ENCODE results near the gene MAP3K7.

DNA sequence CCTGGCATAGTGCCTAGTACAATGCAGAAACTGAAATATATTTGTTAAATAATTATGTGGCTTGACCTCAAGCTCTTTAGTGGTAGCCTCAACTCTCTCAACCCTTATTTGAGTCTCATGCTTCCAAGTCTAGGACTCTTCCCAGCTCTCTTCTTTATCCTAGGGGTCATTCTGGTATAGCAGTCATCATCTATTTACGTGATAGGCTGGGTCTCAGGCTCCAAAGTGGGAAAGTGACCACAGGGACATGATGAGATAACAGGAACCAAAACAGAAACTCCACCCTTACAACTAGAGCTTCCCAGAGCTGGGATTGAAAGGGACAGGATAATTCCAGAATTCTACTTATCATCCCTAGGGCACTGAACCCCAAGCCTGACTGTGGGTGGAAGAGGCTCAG, 17.7 kb upstream of the MAP3K7 start:
- TF ChIP-seq, protein P1, sequence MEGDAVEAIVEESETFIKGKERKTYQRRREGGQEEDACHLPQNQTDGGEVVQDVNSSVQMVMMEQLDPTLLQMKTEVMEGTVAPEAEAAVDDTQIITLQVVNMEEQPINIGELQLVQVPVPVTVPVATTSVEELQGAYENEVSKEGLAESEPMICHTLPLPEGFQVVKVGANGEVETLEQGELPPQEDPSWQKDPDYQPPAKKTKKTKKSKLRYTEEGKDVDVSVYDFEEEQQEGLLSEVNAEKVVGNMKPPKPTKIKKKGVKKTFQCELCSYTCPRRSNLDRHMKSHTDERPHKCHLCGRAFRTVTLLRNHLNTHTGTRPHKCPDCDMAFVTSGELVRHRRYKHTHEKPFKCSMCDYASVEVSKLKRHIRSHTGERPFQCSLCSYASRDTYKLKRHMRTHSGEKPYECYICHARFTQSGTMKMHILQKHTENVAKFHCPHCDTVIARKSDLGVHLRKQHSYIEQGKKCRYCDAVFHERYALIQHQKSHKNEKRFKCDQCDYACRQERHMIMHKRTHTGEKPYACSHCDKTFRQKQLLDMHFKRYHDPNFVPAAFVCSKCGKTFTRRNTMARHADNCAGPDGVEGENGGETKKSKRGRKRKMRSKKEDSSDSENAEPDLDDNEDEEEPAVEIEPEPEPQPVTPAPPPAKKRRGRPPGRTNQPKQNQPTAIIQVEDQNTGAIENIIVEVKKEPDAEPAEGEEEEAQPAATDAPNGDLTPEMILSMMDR (IDR thresholded peaks at IDR 0.05; ENCODE audit: low read length) = no peak
- TF ChIP-seq EZH2 (optimal IDR thresholded peaks at IDR 0.05; ENCODE audit: low read depth, low read length) = no peak

Data from MM.1S (cell line).